HepG2 (cell line): ENCODE measurements around the gene NEBL. TPM values are rescaled to one million over a fixed set of nuclear protein-coding genes. Genes with fewer than 3 reads are reported as not detected.

Experiments used
- ATAC-seq: fragments of 200-7000 bp; cut with Tn5 transposase; 3 replicates; pipeline ENCODE4 v1.9.1; 2020; ENCODE audit warnings: mild to moderate bottlenecking, moderate library complexity
- BruUV-seq: library from RNA; stranded (reverse); fragments of 400-500 nt; replicated peaks from 2 replicates; lab custom pipeline; 2021; lab: Mats Ljungman, UMichigan
- CTCF ChIA-PET: fragments of 300-600 bp; formaldehyde crosslinking; extraction: SDS; loops from one replicate; lab custom pipeline; 2021; ENCODE audit warnings: low total read pairs, inconsistent platforms, low intra/inter-chr PET ratio; lab: Yijun Ruan, JAX
- POLR2A ChIA-PET: fragments of 350-600 bp; sonication (Branson Sonifier 250); formaldehyde crosslinking; loops from one replicate; lab custom pipeline; 2020; ENCODE audit warnings: antibody characterized with exemption, inconsistent platforms; lab: Yijun Ruan, JAX
- DNase-seq: peaks from one replicate; pipeline ENCODE4 v3.0.0-alpha.2; 2015; ENCODE audit warnings: low spot score
- FAIRE-seq: peaks from 3 replicates; lab custom pipeline; 2011; peaks lifted over from hg19 to GRCh38; lab: Jason Lieb, UNC
- H2AFZ ChIP-seq: one replicate; pipeline ENCODE4 v1.6.1; 2011; ENCODE audit warnings: low read length, inconsistent platforms
- H3K27ac ChIP-seq: fragments of 300-600 bp; 3 replicates; pipeline ENCODE4 v1.8.0; 2011; ENCODE audit warnings: mixed run types, mild to moderate bottlenecking, mixed read lengths, low read length, inconsistent platforms; ENCODE audit not compliant: insufficient read depth; ENCODE audit errors: extremely low read length
- H3K27me3 ChIP-seq, 2 experiments: fragments of 200-600 bp in 1 of 2; 2 replicates in 1 of 2; 3 replicates in 1 of 2; pipeline versions ENCODE4 v1.6.0 to v1.8.0; 2011; ENCODE audit warnings: low read length in 2 of 2, mild to moderate bottlenecking in 2 of 2, moderate library complexity in 2 of 2, inconsistent platforms in 1 of 2; ENCODE audit not compliant: insufficient read depth in 2 of 2, control insufficient read depth in 1 of 2
- H3K36me3 ChIP-seq, 2 experiments: fragments of 200-600 bp in 1 of 2; replicated peaks in 1 of 2; 2 replicates in 1 of 2; 3 replicates in 1 of 2; pipeline versions ENCODE4 v1.5.1 to v1.8.0; 2011; ENCODE audit warnings: low read length in 2 of 2, inconsistent platforms in 1 of 2; ENCODE audit not compliant: insufficient read depth in 2 of 2, control insufficient read depth in 1 of 2
- H3K4me1 ChIP-seq: 2 replicates; pipeline ENCODE4 v1.5.1; 2012; ENCODE audit warnings: low read length, inconsistent platforms; ENCODE audit not compliant: insufficient read depth
- H3K4me2 ChIP-seq: 2 replicates; pipeline ENCODE4 v1.6.0; 2011; ENCODE audit warnings: low read depth, low read length, inconsistent platforms
- H3K4me3 ChIP-seq, 3 experiments: fragments of 200-600 bp in 1 of 3; sonication (generic), shearing (Covaris generic) in 1 of 3; replicated peaks in 1 of 3; 2 replicates each; pipeline ENCODE4 v1.5.1; 2011 to 2016; ENCODE audit warnings: low read length in 3 of 3, inconsistent platforms in 2 of 3, low read depth in 2 of 3, mild to moderate bottlenecking in 2 of 3, control low read depth in 1 of 3, mixed read lengths in 1 of 3; ENCODE audit not compliant: insufficient read depth in 1 of 3
- H3K79me2 ChIP-seq: one replicate; pipeline ENCODE4 v1.6.1; 2011; ENCODE audit warnings: low read length, inconsistent platforms; ENCODE audit not compliant: insufficient read depth
- H3K9ac ChIP-seq: 2 replicates; pipeline ENCODE4 v1.6.0; 2011; ENCODE audit warnings: mild to moderate bottlenecking, low read depth, low read length, inconsistent platforms; ENCODE audit not compliant: insufficient read depth
- H3K9me3 ChIP-seq: 2 replicates; pipeline ENCODE4 v1.5.1; 2012; ENCODE audit warnings: mild to moderate bottlenecking, low read length
- H4K20me1 ChIP-seq: 2 replicates; pipeline ENCODE4 v1.6.0; 2011; ENCODE audit warnings: inconsistent platforms, mild to moderate bottlenecking, low read length, moderate library complexity; ENCODE audit not compliant: insufficient read depth
- GLI4 ChIP-seq: sonication (generic); formaldehyde crosslinking; IDR thresholded peaks from 2 replicates; pipeline ENCODE4 v1.5.1; 2020; ENCODE audit warnings: missing genetic modification reagents, mild to moderate bottlenecking, moderate library complexity, borderline replicate concordance
- HOXA7 ChIP-seq: sonication (generic); formaldehyde crosslinking; IDR thresholded peaks from 2 replicates; pipeline ENCODE4 v1.8.1; 2022; ENCODE audit warnings: mild to moderate bottlenecking, missing genetic modification reagents, moderate library complexity
- IRX3 ChIP-seq: sonication (generic); formaldehyde crosslinking; IDR thresholded peaks from 2 replicates; pipeline ENCODE4 v1.8.1; 2023; ENCODE audit warnings: mild to moderate bottlenecking, low read depth, missing genetic modification reagents, borderline replicate concordance
- PLRG1 ChIP-seq: fragments of 450-650 bp; conservative IDR thresholded peaks from 2 replicates; pipeline ENCODE4 v1.6.1; 2016
- RXRA ChIP-seq: sonication (generic); formaldehyde crosslinking; IDR thresholded peaks from 2 replicates; pipeline ENCODE4 v1.5.1; 2020; ENCODE audit warnings: missing genetic modification reagents
- SP140L ChIP-seq: sonication (generic); formaldehyde crosslinking; IDR thresholded peaks from 2 replicates; pipeline ENCODE4 v1.4.0; 2020; ENCODE audit warnings: missing genetic modification reagents, borderline replicate concordance
- ZFAT ChIP-seq: sonication (generic); formaldehyde crosslinking; conservative IDR thresholded peaks from 2 replicates; pipeline ENCODE4 v1.8.1; 2023; ENCODE audit warnings: missing genetic modification reagents, inconsistent platforms
- ZNF503 ChIP-seq: sonication (generic); formaldehyde crosslinking; IDR thresholded peaks from 2 replicates; pipeline ENCODE4 v1.4.0; 2020; ENCODE audit warnings: missing genetic modification reagents
- WGBS: methylation state at CpG from one replicate; pipeline ENCODE4 v1.1.6; 2017; ENCODE audit warnings: low lambda C conversion rate; 5-methylcytosine and 5-hydroxymethylcytosine counted together
- in situ Hi-C: cut with HindIII; loops from 2 replicates; pipeline ENCODE4 v1.10.0; 2017; ENCODE audit warnings: low pct_unique_long_range_greater_than_20kb; ENCODE audit not compliant: extremely low pct_ligation_motif_present
- intact Hi-C: fragments of 100-400 bp; cut with micrococcal nuclease; formaldehyde crosslinking; loops from one replicate; pipeline ENCODE4 v1.10.0; 2022; ENCODE audit not compliant: unreplicated experiment
- polyA plus RNA-seq, 8 experiments: library from polyadenylated mRNA; depleted of rRNA in 3 of 8; stranded (reverse) in 7 of 8; unstranded in 1 of 8; fragments of >200 nt; fragmentation: Illumina TruSeq in 4 of 8; extraction: Trizol in 4 of 8; gene quantifications; 2 replicates each; pipeline versions ENCODE4 v1.2.1 to v1.2.3, GENCODE V29; 2011 to 2016; ENCODE audit warnings: low read depth in 4 of 8, missing spikeins in 1 of 8, mixed read lengths in 1 of 8; ENCODE audit not compliant: insufficient read depth in 1 of 8
- total RNA-seq, 5 experiments: library from RNA; depleted of rRNA; stranded (reverse); fragments of >200 nt; fragmentation: Illumina TruSeq; extraction: Trizol; gene quantifications; 2 replicates each; pipeline ENCODE4 v1.2.3, GENCODE V29; 2016; ENCODE audit warnings: low read depth in 1 of 5
- TF ChIP-seq, protein P1 (sequence below): sonication (generic); formaldehyde crosslinking; conservative IDR thresholded peaks from 2 replicates; pipeline ENCODE4 v1.8.0; 2022; ENCODE audit warnings: mild to moderate bottlenecking, moderate library complexity, missing genetic modification reagents
- TF ChIP-seq, protein P2 (sequence below): sonication (generic); formaldehyde crosslinking; IDR thresholded peaks from 2 replicates; pipeline ENCODE4 v1.5.1; 2020; ENCODE audit warnings: missing genetic modification reagents, mild to moderate bottlenecking, borderline replicate concordance

Gene NEBL
- total and polyA plus RNA-seq, 2 of the 13 experiments (the other 11 are each of a cell fraction or from before 2014, with no cell fraction given): not detected

- H3K4me1 ChIP-seq: no peaks in the 10 kb centered on the region
- no peak for FAIRE-seq
- intact Hi-C loops: no loop called here
- ATAC-seq: no peak
- 40% methylated on average over 7 of the region's 7 CpGs for WGBS
- in situ Hi-C loops: no loop called here
- H3K79me2 ChIP-seq: no peaks in the 10 kb centered on the region
- no peaks in the 10 kb centered on the region for H3K36me3 ChIP-seq
- H3K9me3 ChIP-seq: peaks cover 29% of the 10 kb centered on the region
- POLR2A ChIA-PET: no interaction called here
- no TSS peak for BruUV-seq
- H3K27me3 ChIP-seq: peaks cover 0 to 3% of the 10 kb centered on the region in 2 experiments; a peak in 1 of 5 replicates
- no peak overlapping the region for H3K27ac ChIP-seq
- H2AFZ ChIP-seq: no peak overlapping the region
- H3K9ac ChIP-seq: no peak overlapping the region
- TF ChIP-seq ZFAT (CRISPR knock-in tag): no peak
- no peak overlapping the region for H3K4me2 ChIP-seq
- H4K20me1 ChIP-seq: no peaks in the 10 kb centered on the region
- no peak for DNase-seq
- H3K4me3 ChIP-seq: no peak overlapping the region
- CTCF ChIA-PET: no interaction called here
These were observed 150.3 kb downstream of the NEBL start for GRCh38 chr10:20746856-20747255.

DNA sequence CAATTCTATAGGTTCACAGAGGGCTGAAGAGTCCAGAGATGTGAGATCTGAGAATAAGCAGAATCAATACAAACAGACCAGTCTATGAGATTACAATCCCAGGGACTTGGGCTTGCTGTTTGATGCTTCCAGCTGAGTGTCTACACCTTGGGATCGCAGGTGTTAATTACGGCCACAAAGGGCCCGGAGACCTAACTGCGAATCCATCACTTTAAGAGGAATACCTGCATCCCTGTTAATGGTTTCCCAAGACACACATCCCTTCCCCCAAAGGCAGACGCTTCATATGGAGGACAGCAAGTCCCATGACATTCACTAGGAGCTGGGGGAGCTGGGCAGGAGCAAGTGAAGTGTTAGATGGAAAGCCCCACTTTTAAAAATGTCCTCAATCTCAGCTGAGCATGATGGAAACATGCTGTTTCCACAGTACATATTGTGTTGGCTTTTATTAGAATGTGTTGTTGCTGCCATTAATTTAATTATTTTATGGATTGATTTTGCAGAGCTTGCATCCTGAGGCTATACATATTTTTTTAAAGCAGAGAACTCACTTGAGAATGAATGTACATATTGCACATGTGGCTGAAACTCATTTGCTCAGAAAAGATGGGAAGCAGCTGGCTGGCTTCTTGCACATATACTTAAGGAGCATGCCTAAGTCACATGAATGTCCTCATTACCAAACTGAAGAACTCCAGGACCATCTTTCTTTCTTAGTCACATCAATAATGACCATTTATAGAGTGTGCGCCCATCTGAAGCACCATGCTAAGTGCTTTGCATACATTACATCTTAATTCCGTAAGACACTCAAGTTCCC, 151.3 kb downstream of the NEBL start:
- H3K9me3 ChIP-seq: peaks cover 24% of the 10 kb centered on the region
- no peak overlapping the region for H2AFZ ChIP-seq
- no peak overlapping the region for H3K4me2 ChIP-seq
- peaks cover 0 to 3% of the 10 kb centered on the region in 2 experiments; a peak in 1 of 5 replicates for H3K27me3 ChIP-seq
- intact Hi-C loops (no loop called here), in situ Hi-C loops (no loop called here)
- no peak overlapping the region for H3K9ac ChIP-seq
- no peaks in the 10 kb centered on the region for H3K36me3 ChIP-seq
- ATAC-seq (no peak), DNase-seq (no peak), FAIRE-seq (no peak)
- WGBS: 36% methylated on average over 4 of the region's 7 CpGs
- CTCF ChIA-PET: no interaction called here
- POLR2A ChIA-PET: no interaction called here
- H3K4me3 ChIP-seq: no peak overlapping the region
- no peak overlapping the region for H3K27ac ChIP-seq
- H4K20me1 ChIP-seq: no peaks in the 10 kb centered on the region
- H3K4me1 ChIP-seq: no peaks in the 10 kb centered on the region
- no TSS peak for BruUV-seq
- H3K79me2 ChIP-seq: no peaks in the 10 kb centered on the region
- TF ChIP-seq HOXA7 (CRISPR knock-in tag) (no peak), RXRA (CRISPR knock-in tag) (no peak), GLI4 (CRISPR knock-in tag) (no peak), SP140L (CRISPR knock-in tag) (no peak), PLRG1 (no peak), IRX3 (CRISPR knock-in tag) (no peak), ZNF503 (no peak)
- TF ChIP-seq, protein P1, sequence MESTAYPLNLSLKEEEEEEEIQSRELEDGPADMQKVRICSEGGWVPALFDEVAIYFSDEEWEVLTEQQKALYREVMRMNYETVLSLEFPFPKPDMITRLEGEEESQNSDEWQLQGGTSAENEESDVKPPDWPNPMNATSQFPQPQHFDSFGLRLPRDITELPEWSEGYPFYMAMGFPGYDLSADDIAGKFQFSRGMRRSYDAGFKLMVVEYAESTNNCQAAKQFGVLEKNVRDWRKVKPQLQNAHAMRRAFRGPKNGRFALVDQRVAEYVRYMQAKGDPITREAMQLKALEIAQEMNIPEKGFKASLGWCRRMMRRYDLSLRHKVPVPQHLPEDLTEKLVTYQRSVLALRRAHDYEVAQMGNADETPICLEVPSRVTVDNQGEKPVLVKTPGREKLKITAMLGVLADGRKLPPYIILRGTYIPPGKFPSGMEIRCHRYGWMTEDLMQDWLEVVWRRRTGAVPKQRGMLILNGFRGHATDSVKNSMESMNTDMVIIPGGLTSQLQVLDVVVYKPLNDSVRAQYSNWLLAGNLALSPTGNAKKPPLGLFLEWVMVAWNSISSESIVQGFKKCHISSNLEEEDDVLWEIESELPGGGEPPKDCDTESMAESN (CRISPR knock-in tag): no peak
- TF ChIP-seq, protein P2, sequence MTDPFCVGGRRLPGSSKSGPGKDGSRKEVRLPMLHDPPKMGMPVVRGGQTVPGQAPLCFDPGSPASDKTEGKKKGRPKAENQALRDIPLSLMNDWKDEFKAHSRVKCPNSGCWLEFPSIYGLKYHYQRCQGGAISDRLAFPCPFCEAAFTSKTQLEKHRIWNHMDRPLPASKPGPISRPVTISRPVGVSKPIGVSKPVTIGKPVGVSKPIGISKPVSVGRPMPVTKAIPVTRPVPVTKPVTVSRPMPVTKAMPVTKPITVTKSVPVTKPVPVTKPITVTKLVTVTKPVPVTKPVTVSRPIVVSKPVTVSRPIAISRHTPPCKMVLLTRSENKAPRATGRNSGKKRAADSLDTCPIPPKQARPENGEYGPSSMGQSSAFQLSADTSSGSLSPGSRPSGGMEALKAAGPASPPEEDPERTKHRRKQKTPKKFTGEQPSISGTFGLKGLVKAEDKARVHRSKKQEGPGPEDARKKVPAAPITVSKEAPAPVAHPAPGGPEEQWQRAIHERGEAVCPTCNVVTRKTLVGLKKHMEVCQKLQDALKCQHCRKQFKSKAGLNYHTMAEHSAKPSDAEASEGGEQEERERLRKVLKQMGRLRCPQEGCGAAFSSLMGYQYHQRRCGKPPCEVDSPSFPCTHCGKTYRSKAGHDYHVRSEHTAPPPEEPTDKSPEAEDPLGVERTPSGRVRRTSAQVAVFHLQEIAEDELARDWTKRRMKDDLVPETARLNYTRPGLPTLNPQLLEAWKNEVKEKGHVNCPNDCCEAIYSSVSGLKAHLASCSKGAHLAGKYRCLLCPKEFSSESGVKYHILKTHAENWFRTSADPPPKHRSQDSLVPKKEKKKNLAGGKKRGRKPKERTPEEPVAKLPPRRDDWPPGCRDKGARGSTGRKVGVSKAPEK: no peak
